ENCODE measurements around the gene PAM. TPM values are rescaled to one million over a fixed set of nuclear protein-coding genes. Genes with fewer than 3 reads are reported as not detected.

PAM gene
- polyA plus RNA-seq, 1 donor (not counting 4 experiments of a cell fraction or from before 2014, with no cell fraction given), result 149 TPM

GRCh38 chr5:102796009-102796408 is 40.9 kb downstream of the PAM start:
- FAIRE-seq (no peak), DNase-seq (ENCODE audit: low read depth, low spot score) (no peak)
- H3K36me3 ChIP-seq (ENCODE audit: control insufficient read depth in 2 of 2, extremely low read depth in 1 of 2, insufficient read depth in 2 of 2, low read length in 2 of 2), result no peaks in the 10 kb centered on the region
- H3K4me2 ChIP-seq (ENCODE audit: control insufficient read depth, extremely low read depth, insufficient read depth, low read depth, low read length), result no peak overlapping the region
- no peak overlapping the region for H3K9ac ChIP-seq (ENCODE audit: control insufficient read depth, extremely low read depth, insufficient read depth, low read length)
- H3K4me1 ChIP-seq (ENCODE audit: control insufficient read depth, extremely low read depth, insufficient read depth, low read length), result peaks cover 3% of the 10 kb centered on the region
- no peaks in the 10 kb centered on the region for H3K9me3 ChIP-seq (ENCODE audit: control insufficient read depth, low read depth, low read length)
- no peak overlapping the region for H3K4me3 ChIP-seq (ENCODE audit: control insufficient read depth in 2 of 3, extremely low read depth in 1 of 3, insufficient read depth in 2 of 3, low read depth in 1 of 3, low read length in 3 of 3)
- no peak for TF ChIP-seq EZH2 (IDR thresholded peaks at IDR 0.05; ENCODE audit: low read length)
- no peak for TF ChIP-seq CTCF (optimal IDR thresholded peaks at IDR 0.05 in 1 of 3, IDR thresholded peaks at IDR 0.05 in 1 of 3, conservative IDR thresholded peaks at IDR 0.05 in 1 of 3; ENCODE audit: extremely low read depth in 1 of 3, insufficient read depth in 2 of 3, low read length in 3 of 3)
- no peak overlapping the region for H3K27ac ChIP-seq (ENCODE audit: control insufficient read depth, insufficient read depth, low read length)
- peaks cover 3% of the 10 kb centered on the region for H4K20me1 ChIP-seq (ENCODE audit: control insufficient read depth, extremely low read depth, insufficient read depth, low read length)
- H3K27me3 ChIP-seq (ENCODE audit: control insufficient read depth, extremely low read depth, insufficient read depth, low read length), result no peaks in the 10 kb centered on the region
- H3K79me2 ChIP-seq (ENCODE audit: control insufficient read depth, insufficient read depth, low read length), result peaks cover 13% of the 10 kb centered on the region
- dilution Hi-C loops (cut with MboI; ENCODE audit: extremely low pct_ligation_motif_present, low sequenced_read_pairs), result no loop called here
- no peak overlapping the region for H2AFZ ChIP-seq (ENCODE audit: control insufficient read depth, low read length)
- peaks cover 3% of the 10 kb centered on the region for H3K9me1 ChIP-seq (ENCODE audit: control insufficient read depth, extremely low read depth, insufficient read depth, low read length)

GRCh38 chr5:102796498-102796897 is 41.4 kb downstream of the PAM start:
- dilution Hi-C loops (cut with MboI; ENCODE audit: extremely low pct_ligation_motif_present, low sequenced_read_pairs), result no loop called here
- H4K20me1 ChIP-seq (ENCODE audit: control insufficient read depth, extremely low read depth, insufficient read depth, low read length), result peaks cover 3% of the 10 kb centered on the region

More at GRCh38 chr5:102796498-102796897, 41.4 kb downstream of the PAM start:
- no peak overlapping the region for H3K4me3 ChIP-seq (ENCODE audit: control insufficient read depth in 2 of 3, extremely low read depth in 1 of 3, insufficient read depth in 2 of 3, low read depth in 1 of 3, low read length in 3 of 3)
- H3K27me3 ChIP-seq (ENCODE audit: control insufficient read depth, extremely low read depth, insufficient read depth, low read length), result no peaks in the 10 kb centered on the region
- DNase-seq (ENCODE audit: low read depth, low spot score) (no peak), FAIRE-seq (no peak)
- H3K4me2 ChIP-seq (ENCODE audit: control insufficient read depth, extremely low read depth, insufficient read depth, low read depth, low read length), result no peak overlapping the region
- H3K79me2 ChIP-seq (ENCODE audit: control insufficient read depth, insufficient read depth, low read length), result peaks cover 13% of the 10 kb centered on the region
- H3K27ac ChIP-seq (ENCODE audit: control insufficient read depth, insufficient read depth, low read length), result no peak overlapping the region
- H2AFZ ChIP-seq (ENCODE audit: control insufficient read depth, low read length), result no peak overlapping the region
- TF ChIP-seq CTCF (optimal IDR thresholded peaks at IDR 0.05 in 1 of 3, IDR thresholded peaks at IDR 0.05 in 1 of 3, conservative IDR thresholded peaks at IDR 0.05 in 1 of 3; ENCODE audit: extremely low read depth in 1 of 3, insufficient read depth in 2 of 3, low read length in 3 of 3) (no peak), EZH2 (IDR thresholded peaks at IDR 0.05; ENCODE audit: low read length) (no peak)
- H3K4me1 ChIP-seq (ENCODE audit: control insufficient read depth, extremely low read depth, insufficient read depth, low read length), result peaks cover 3% of the 10 kb centered on the region
- peaks cover 3% of the 10 kb centered on the region for H3K9me1 ChIP-seq (ENCODE audit: control insufficient read depth, extremely low read depth, insufficient read depth, low read length)
- peaks cover 0 to 3% of the 10 kb centered on the region in 2 experiments for H3K36me3 ChIP-seq (ENCODE audit: control insufficient read depth in 2 of 2, extremely low read depth in 1 of 2, insufficient read depth in 2 of 2, low read length in 2 of 2)
- H3K9me3 ChIP-seq (ENCODE audit: control insufficient read depth, low read depth, low read length), result no peaks in the 10 kb centered on the region
- no peak overlapping the region for H3K9ac ChIP-seq (ENCODE audit: control insufficient read depth, extremely low read depth, insufficient read depth, low read length)
